Brain microvascular endothelial cell (primary cell): ENCODE results near the gene RELL2.

Source experiments
- DNase-seq: peaks from one replicate; pipeline ENCODE4 v3.0.0-alpha.2; 2020
- H3K27ac ChIP-seq: fragments of 250-450 bp; sonication (Bioruptor Pico); 2 replicates; pipeline ENCODE4 v1.5.1; 2020; ENCODE audit warnings: mild to moderate bottlenecking, moderate library complexity
- H3K27me3 ChIP-seq: fragments of 250-450 bp; sonication (Bioruptor Pico); replicated peaks from 2 replicates; pipeline ENCODE4 v1.5.1; 2020; ENCODE audit warnings: mild to moderate bottlenecking
- H3K36me3 ChIP-seq: fragments of 250-450 bp; sonication (Bioruptor Pico); replicated peaks from 2 replicates; pipeline ENCODE4 v1.5.1; 2020; ENCODE audit warnings: mild to moderate bottlenecking
- H3K4me3 ChIP-seq: 2 replicates; pipeline ENCODE4 v1.5.1; 2011; ENCODE audit warnings: low read depth, mild to moderate bottlenecking, control low read depth, low read length, moderate library complexity
- CTCF ChIP-seq: IDR thresholded peaks from 2 replicates; pipeline ENCODE4 v1.5.1; 2011; ENCODE audit warnings: low read depth, mild to moderate bottlenecking, moderate library complexity, low read length, control low read depth, inconsistent platforms; ENCODE audit errors: missing control alignments
- in situ Hi-C: cut with HindIII; loops from 2 replicates; pipeline ENCODE4 v1.10.0; 2017; ENCODE audit warnings: low sequenced_read_pairs, low pct_ligation_motif_present

Gene RELL2

GRCh38 chr5:141598391-141599345 is 38.1 kb upstream of the RELL2 start:
- no peak overlapping the region for H3K27ac ChIP-seq
- no peak for TF ChIP-seq CTCF
- H3K27me3 ChIP-seq: no peaks in the 10 kb centered on the region
- DNase-seq: no peak
- in situ Hi-C loops: no loop called here
- no peaks in the 10 kb centered on the region for H3K36me3 ChIP-seq
- H3K4me3 ChIP-seq: no peak overlapping the region

GRCh38 chr5:141602606-141603005 is 34.2 kb upstream of the RELL2 start:
- no peak for TF ChIP-seq CTCF
- H3K27ac ChIP-seq: no peak overlapping the region
- no peak for DNase-seq
- H3K4me3 ChIP-seq: no peak overlapping the region
- no peaks in the 10 kb centered on the region for H3K36me3 ChIP-seq
- H3K27me3 ChIP-seq: no peaks in the 10 kb centered on the region
- in situ Hi-C loops: no loop called here

DNA sequence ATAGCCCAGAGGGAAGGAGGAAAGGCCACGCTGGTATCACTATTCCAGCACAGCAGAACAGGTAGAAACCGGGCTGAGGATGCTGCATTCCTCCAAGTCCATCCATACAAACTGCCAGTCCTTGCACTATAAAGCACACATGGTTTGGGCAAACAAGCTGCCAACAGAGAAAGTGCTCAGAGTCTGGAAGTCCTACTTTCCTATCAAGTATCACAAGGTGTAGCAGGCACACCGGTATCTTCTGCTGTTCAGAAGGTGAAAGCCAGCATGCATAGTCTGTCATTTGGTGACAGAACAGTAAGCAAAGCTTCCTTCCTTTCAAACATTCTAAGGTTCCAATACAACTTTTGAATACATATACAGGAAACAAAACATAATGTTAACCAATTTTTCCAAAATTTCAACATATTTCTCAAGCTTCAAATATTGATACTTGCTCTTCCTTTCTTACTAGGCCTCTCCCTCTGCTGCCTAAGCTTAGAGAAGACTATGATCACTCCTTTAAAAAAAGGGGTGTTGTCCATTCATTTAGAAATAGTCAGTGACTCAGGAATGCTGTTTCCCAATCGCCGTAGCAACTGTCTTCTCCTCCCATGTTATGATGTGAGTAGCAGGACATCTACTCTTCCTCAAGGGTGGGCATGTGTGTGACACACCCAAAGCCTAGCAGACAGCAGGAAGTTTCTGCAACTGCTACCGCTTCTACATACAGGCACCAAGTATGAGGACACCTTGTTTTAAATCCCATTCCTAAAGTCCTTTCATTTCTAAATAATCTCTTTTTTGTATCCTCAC is 32.7 kb upstream of the RELL2 start:
- in situ Hi-C loops: no loop called here
- H3K36me3 ChIP-seq: no peaks in the 10 kb centered on the region
- H3K27me3 ChIP-seq: no peaks in the 10 kb centered on the region
- H3K27ac ChIP-seq: peak overlapping the region; percentile 77
- DNase-seq: peak; percentile 97
- no peak overlapping the region for H3K4me3 ChIP-seq
- TF ChIP-seq CTCF: no peak

DNA sequence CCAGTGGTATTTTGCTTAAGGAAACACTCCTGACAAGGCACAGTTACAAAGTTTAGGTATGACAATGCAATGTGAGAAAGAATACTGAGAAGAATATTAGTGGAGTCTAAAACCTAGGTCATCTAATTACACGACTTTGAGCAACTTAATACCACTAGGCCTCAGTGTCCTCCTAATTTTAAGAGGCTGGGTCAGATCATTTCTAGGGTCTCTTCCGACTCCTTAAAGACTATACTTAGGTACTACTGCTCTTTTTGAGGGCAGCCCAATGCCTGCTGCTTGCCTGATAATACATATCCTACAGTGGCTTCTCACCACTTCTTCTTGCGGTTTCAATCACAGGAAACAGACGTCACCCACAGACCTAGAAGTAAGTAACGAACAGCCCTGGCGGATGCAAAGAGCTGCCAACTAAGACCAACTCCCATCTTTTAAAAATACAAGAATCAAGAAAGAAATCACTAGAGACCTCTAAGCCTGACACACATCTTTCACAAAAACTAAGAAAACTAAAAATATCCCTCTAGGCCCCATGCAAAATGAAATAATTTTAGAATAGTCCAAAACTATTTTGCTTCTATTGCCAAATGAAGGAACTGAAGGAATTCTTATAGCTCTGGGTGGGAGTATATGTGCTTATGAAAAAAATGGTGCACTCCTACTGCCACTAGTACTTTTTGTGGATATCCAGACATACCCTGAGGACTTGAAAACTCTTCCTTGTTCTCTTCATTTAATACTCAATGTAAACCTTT is 31.1 kb upstream of the RELL2 start:
- in situ Hi-C loops: no loop called here
- Histone ChIP-seq H3K27ac (peak overlapping the region; percentile 77), H3K36me3 (no peaks in the 10 kb centered on the region), H3K4me3 (no peak overlapping the region), H3K27me3 (no peaks in the 10 kb centered on the region)
- peak; percentile 92 for DNase-seq
- TF ChIP-seq CTCF: no peak

DNA sequence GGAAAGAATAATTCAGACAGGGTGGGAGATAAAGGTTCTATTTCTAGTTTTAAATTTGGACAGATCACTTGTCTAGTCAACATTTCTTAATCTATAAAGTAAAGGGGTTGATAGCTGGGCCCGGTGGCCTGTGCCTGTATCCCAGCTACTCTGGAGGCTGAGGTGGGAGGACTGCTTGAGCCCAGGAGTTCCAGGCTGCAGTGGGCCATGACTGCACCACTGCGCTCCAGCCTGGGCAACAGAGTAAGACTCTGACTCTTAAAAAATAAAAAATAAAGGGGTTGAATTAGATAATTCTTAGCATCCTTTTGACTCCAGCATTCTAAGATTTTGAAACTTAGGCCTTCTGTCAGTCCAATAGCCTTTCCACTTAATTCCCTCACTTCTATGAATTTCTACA is 28.8 kb upstream of the RELL2 start:
- Histone ChIP-seq H3K27ac (no peak overlapping the region), H3K4me3 (no peak overlapping the region), H3K36me3 (no peaks in the 10 kb centered on the region), H3K27me3 (no peaks in the 10 kb centered on the region)
- in situ Hi-C loops: no loop called here
- no peak for TF ChIP-seq CTCF
- no peak for DNase-seq
